HG03520 (cell line): ENCODE measurements around the gene ZBED6.
"Not testable (repeated sequence)": the region's sequence is repeated elsewhere in the genome, so short reads cannot be mapped to it uniquely, and the experiment has no call there.

Experiments used
- ATAC-seq: cut with Tn5 transposase; IDR thresholded peaks from one replicate; pipeline ENCODE4 v1.9.1; 2021; ENCODE audit warnings: mild to moderate bottlenecking, moderate library complexity; ENCODE audit not compliant: unreplicated experiment

ZBED6 gene

DNA sequence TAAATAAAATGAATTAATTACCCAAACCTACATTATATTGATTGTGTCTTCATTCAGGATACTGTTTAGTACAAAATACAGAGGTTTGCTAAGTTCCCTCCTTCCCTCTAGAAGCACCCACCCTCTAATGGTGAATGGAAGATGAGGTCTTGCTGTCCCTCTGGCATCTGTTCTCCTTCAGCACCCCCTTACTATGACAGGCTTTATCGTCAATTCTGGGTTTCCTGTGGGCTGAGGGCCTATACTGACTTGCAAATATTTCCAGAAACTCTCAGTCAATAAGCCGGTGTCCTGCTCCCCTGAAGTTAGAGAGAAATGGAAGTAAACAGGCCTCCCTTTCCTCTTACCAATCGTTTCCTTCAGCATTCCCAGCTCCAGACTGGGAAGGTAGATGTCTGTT is 17.3 kb upstream of the ZBED6 start:
- no peak for ATAC-seq

DNA sequence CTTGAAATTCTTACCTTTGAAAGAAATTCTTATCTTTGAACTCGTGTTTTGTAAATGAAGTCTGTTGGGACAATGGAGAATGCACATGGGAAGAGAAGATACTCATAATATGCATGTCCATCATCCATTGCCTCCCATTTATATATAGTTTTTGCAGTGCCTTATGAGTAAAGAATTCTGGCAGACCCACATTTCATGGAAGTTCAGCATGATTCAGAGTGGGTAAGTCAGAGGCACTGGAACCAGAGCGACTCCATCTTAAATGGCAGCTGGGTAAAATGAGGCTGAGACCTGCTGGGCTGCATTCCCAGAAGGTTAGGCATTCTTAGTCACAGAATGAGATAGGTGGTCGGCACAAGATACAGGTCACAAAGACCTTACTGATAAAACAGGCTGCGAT is 16.6 kb upstream of the ZBED6 start:
- no peak for ATAC-seq

DNA sequence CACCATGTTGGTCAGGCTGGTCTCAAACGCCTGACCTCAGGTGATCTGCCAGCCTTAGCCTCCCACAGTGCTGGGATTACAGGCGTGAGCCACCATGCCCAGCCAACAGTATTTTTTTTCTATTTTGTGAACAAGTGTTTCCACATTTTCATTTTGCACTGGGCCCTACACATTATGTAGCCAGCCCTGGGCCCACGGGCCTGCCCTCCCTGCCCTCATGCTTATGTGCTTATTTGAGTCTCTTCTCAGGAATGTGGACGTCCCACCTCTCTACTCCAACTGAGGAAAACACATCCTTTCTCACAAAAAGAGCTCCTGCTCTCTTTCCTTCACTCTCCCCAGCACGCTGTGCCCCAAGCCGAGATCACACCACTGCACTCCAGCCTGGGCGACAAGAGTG is 13.5 kb upstream of the ZBED6 start:
- ATAC-seq, result no peak

- no peak for ATAC-seq
Observed at GRCh38 chr1:203789966-203790365, 5.5 kb upstream of the ZBED6 start.

DNA sequence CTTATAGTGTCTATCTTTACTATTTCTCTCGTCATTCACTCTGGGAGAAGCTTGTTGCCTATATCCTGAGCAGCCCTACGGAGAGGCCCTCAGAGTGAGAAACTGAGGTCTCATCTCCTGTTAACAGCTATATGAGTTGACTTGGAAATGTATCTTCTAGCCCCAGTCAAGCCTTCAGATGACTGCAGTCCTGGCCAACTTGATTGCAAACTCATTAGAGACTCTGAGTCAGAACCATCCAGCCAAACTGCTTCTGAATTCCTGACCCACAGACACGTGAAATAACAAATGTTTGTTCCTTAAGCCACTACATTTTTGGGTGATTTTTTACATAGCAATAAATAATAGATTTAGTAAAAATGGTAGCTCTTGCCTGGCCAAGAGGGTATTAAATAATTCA is 3.9 kb upstream of the ZBED6 start:
- no peak for ATAC-seq

GRCh38 chr1:203792486-203792885 is 2.9 kb upstream of the ZBED6 start:
- ATAC-seq, result no peak

DNA sequence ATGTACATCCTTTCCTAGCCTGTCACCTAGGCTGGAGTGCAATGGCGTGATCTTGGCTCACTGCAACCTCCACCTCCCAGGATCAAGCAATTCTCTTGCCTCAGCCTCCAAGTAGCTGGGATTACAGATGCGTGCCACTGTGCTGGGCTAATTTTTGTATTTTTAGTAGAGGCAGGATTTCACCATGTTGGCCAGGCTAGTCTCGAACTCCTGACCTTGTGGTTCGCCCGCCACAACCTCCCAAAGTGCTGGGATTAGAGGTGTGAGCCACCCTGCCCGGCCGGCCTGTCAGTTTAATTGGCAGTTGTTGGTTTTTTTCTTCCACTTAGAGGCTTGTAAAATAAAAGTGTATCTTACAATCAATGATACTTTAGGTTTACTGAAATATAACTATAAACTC is 1.9 kb upstream of the ZBED6 start:
- ATAC-seq, result not testable (repeated sequence)

GRCh38 chr1:203794764-203795440 is 521 bp upstream of the ZBED6 start:
- no peak for ATAC-seq

DNA sequence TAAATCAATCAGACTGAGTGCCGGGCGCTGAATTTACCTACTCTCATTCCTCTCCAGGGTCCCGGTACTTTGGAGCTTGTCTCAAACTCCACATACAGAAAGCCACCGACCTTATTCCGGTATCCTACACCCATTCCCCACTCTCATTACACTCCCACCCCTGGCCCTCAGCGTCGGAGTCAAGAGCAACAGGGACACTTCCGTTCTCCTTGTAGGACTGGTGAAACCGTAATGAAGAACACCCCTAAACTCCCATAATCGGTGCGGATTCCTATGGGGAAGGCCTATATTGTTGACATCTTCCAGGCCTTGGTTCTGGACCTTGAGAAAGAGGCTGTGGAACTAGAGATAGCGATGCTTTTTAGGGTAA is 798 bp downstream of the ZBED6 start:
- ATAC-seq, result peak; percentile 27

- no peak for ATAC-seq
Observed at GRCh38 chr1:203797216-203797615, 1.8 kb downstream of the ZBED6 start.

DNA sequence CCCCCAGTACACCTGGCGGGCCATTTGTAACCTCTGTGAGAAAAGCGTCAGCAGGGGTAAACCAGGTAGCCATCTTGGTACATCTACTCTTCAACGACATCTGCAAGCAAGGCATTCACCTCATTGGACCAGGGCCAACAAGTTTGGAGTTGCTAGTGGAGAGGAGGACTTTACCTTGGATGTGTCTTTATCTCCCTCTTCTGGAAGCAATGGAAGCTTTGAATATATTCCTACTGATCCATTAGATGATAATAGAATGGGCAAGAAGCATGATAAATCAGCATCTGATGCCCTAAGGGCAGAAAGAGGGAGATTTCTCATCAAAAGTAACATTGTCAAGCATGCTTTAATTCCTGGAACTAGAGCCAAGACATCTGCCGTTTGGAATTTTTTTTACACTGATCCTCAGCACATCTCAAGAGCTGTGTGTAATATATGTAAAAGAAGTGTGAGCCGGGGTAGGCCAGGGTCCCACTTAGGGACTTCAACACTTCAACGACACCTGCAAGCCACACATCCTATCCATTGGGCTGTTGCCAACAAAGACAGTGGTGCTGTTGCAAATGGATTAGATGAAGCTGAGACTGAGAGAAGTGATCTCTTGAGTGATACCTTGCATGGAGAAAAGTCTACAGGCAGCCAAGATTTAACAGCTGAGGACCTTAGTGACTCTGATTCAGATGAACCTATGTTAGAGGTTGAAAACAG is 2.7 kb downstream of the ZBED6 start:
- no peak for ATAC-seq

DNA sequence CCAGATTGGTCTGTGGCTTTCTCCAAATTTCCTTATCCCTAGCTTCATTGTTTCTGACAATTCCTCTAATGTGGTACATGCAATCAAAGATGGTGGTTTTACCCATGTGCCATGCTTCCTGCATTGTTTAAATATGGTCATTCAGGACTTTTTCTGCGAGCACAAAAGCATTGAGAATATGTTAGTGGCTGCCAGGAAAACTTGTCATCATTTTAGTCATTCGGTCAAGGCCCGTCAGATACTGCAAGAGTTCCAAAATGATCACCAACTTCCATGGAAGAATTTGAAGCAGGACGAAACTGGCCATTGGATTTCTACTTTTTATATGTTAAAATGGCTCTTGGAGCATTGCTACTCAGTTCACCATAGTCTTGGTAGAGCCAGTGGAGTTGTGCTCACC is 3.7 kb downstream of the ZBED6 start:
- ATAC-seq, result no peak

GRCh38 chr1:203799971-203800370 is 4.5 kb downstream of the ZBED6 start:
- no peak for ATAC-seq

- no peak for ATAC-seq
Observed at GRCh38 chr1:203805689-203806088, 10.3 kb downstream of the ZBED6 start.

- no peak for ATAC-seq
Observed at GRCh38 chr1:203807196-203807595, 11.8 kb downstream of the ZBED6 start.

DNA sequence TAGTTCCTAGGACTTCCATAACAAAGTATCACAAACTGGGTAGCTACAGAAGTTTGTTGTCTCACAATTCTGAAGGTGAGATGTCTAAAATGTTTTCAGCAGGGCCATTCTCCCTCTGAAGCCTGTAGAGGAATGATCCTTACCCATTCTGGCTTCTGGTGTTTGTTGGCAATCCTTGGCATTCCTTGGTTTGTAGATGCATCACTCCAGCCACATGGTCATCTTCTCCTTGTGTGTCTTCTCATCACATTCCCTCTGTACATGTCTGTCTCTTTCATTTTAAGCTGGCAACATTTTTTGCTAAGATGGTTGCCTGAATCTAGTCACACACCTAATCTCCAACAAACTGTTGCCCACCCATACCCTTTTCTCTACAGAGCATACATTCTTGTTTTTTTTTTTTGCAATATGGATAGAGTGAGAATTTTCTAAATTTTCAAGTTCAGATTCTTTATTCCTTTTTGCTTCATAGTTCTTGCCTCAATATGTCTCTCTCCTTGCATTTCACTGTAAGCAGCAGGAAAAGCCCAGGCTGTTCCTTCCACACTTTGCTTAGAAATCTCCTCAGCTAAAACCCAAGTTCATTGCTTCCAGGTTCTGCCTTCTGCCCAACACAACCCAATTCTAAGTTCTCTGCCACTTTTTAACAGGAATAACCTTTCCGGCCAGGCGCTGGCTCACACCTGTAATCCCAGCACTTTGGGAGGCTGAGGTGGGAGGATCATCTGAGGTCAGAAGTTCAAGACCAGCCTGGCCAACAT is 18.3 kb downstream of the ZBED6 start:
- no peak for ATAC-seq

DNA sequence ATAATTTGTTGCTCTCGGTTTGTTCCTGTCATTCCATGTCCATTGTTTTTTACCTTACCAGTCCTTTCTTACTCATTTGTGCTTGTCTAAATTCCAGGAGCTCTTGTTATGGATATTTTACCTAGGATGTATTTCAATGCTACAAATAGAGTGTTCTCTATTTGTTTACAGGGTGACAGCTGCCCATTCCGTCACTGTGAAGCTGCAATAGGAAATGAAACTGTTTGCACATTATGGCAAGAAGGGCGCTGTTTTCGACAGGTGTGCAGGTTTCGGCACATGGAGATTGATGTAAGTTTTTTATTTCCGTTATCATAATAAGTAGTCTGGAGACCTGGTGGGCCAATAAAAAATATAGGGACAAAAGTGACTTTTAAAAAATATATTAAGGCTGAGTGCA is 23.0 kb downstream of the ZBED6 start:
- no peak for ATAC-seq

GRCh38 chr1:203823306-203823705 is 27.9 kb downstream of the ZBED6 start:
- ATAC-seq, result no peak

- ATAC-seq, result no peak
Observed at GRCh38 chr1:203826175-203826574, 30.8 kb downstream of the ZBED6 start.

DNA sequence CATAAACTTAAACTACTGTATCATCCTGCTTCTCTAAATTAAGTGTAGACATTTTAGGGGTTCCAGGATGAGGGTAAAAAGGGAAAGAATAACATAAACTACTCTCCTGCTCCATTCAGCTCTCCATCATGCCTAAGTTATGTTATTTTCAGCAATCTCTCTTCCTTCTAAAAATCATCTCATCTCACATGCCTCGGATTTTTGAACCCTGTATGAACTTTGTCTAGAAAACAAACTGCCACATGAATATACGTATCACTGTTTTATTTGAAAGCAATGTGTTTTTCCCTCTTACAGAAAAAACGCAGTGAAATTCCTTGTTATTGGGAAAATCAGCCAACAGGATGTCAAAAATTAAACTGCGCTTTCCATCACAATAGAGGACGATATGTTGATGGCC is 32.6 kb downstream of the ZBED6 start:
- no peak for ATAC-seq

GRCh38 chr1:203828503-203828902 is 33.1 kb downstream of the ZBED6 start:
- no peak for ATAC-seq

DNA sequence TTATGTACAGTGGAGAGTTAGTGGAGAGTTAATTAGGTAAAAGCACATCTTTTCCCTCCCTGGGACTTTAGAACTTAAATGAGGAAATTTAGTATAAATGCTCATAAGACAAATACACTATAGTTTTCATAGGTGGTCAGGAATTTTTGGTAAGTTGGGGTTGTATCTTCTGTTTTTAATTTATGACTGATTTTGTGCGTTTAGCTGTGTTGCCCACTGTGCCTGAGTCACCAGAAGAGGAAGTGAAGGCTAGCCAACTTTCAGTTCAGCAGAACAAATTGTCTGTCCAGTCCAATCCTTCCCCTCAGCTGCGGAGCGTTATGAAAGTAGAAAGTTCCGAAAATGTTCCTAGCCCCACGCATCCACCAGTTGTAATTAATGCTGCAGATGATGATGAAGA is 33.8 kb downstream of the ZBED6 start:
- not testable (repeated sequence) for ATAC-seq
